ENCODE measurements around the gene CLN5.
"Not testable (repeated sequence)": the region's sequence is repeated elsewhere in the genome, so short reads cannot be mapped to it uniquely, and the experiment has no call there.

CLN5 gene

DNA sequence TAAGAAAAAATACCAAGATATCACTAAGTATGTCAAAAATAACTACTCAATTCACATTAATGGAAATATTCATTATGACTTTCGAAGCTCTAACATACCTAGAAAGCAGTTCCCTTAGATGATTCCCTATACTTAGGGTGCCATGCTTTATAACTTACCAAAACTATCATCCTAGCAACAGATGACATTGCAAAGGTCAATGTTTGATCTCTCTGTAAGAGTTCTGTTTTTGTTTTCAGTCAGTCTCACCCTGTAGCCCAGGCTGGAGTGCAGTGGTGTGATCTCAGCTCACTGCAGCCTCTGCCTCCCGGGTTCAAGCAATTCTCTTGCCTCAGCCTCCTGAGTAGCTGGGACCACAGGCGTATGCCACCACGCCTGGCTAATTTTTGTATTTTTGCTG lies 16.5 kb downstream of the CLN5 start:
- H3K9ac ChIP-seq (ENCODE audit: low read depth, low read length); H3K27me3 ChIP-seq (ENCODE audit: control insufficient read depth, insufficient read depth, low read length); H3K4me3 ChIP-seq (ENCODE audit: low read depth, low read length); H3K9me3 ChIP-seq (ENCODE audit: control insufficient read depth, insufficient read depth, low read length); H3K36me3 ChIP-seq (ENCODE audit: control insufficient read depth, insufficient read depth, low read length); H3K4me1 ChIP-seq (ENCODE audit: control insufficient read depth, insufficient read depth, low read length): not testable (repeated sequence)

DNA sequence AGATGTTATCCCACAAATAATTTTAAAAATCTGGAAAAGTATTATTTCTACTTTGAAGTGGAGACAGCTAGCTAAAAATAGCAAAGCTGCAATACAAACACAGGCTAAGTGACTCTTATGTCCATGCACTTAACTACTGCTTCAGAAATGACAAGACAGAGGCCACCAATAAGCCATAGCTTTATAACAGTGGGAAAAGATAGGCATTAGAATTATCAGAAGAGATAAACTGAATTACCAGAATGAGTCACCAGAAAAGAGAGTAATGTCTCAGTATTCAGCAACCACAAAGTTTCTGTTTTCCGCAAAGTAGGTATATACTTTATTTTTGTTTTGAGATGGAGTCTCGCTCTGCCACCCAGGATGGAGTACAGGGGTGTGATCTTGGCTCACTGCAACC lies 17.1 kb downstream of the CLN5 start:
- H3K36me3 ChIP-seq (ENCODE audit: control insufficient read depth, insufficient read depth, low read length), result peaks cover 8% of the 10 kb centered on the region
- H3K27me3 ChIP-seq (ENCODE audit: control insufficient read depth, insufficient read depth, low read length), result no peaks in the 10 kb centered on the region
- H3K9me3 ChIP-seq (ENCODE audit: control insufficient read depth, insufficient read depth, low read length), result no peaks in the 10 kb centered on the region

DNA sequence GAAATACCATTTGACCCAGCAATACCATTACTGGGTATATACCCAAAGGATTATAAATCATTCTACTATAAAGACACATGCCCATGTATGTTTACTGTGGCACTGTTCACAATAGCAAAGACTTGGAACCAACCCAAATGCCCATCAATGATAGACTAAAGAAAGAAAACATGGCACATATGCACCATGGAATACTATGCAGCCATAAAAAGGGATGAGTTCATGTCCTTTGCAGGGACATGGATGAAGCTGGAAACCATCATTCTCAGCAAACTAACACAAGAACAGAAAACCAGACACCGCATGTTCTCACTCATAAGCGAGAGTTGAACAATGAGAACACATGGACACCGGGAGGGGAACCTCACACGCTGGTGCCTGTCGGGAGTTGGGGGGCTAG lies 17.8 kb downstream of the CLN5 start:
- not testable (repeated sequence) for H3K9me3 ChIP-seq (ENCODE audit: control insufficient read depth, insufficient read depth, low read length); H3K27me3 ChIP-seq (ENCODE audit: control insufficient read depth, insufficient read depth, low read length); H3K4me1 ChIP-seq (ENCODE audit: control insufficient read depth, insufficient read depth, low read length); H3K9ac ChIP-seq (ENCODE audit: low read depth, low read length); H3K4me3 ChIP-seq (ENCODE audit: low read depth, low read length)
- H3K36me3 ChIP-seq (ENCODE audit: control insufficient read depth, insufficient read depth, low read length), result peaks cover 14% of the 10 kb centered on the region

More for the DNA sequence above, 17.1 kb downstream of the CLN5 start:
- H3K4me1 ChIP-seq (ENCODE audit: control insufficient read depth, insufficient read depth, low read length), result no peaks in the 10 kb centered on the region
- H3K4me3 ChIP-seq (ENCODE audit: low read depth, low read length), result no peak overlapping the region
- no peak overlapping the region for H3K9ac ChIP-seq (ENCODE audit: low read depth, low read length)

DNA sequence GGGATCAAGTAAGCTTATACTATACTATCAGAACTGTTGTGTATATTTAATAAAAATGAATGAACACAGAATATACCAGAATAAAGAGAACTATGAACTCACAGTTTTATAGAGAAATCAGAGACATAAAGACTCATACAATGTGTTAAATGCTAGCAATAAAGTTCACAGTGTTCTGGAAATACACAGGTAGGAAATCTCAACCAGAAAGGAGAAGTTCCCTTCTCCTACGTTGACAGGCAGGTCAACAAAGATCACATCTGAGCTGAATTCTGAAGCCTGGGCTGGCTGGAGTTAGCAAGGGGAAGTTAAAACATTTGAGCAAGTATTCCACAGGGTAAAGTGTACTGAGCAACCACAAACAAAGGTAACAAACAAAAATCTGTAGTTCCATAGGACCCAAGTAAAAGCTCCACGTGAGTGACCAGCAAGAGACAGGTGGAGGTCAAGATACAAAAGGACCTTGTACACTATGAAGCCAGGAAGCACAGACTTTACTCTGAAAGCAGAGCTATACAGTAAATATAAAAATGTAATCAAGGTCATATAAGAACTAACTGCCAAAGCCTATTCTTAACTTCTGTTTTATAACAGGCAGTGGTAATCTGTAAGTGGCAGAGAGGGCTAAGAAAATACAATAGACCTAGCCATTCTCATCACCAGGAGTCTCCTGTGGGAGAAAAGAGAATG lies 22.1 kb downstream of the CLN5 start:
- H3K9me3 ChIP-seq (ENCODE audit: control insufficient read depth, insufficient read depth, low read length), result no peaks in the 10 kb centered on the region
- peaks cover 19% of the 10 kb centered on the region for H3K36me3 ChIP-seq (ENCODE audit: control insufficient read depth, insufficient read depth, low read length)
- H3K4me1 ChIP-seq (ENCODE audit: control insufficient read depth, insufficient read depth, low read length), result no peaks in the 10 kb centered on the region
- H3K27me3 ChIP-seq (ENCODE audit: control insufficient read depth, insufficient read depth, low read length), result no peaks in the 10 kb centered on the region
- no peak overlapping the region for H3K9ac ChIP-seq (ENCODE audit: low read depth, low read length)
- no peak overlapping the region for H3K4me3 ChIP-seq (ENCODE audit: low read depth, low read length)

DNA sequence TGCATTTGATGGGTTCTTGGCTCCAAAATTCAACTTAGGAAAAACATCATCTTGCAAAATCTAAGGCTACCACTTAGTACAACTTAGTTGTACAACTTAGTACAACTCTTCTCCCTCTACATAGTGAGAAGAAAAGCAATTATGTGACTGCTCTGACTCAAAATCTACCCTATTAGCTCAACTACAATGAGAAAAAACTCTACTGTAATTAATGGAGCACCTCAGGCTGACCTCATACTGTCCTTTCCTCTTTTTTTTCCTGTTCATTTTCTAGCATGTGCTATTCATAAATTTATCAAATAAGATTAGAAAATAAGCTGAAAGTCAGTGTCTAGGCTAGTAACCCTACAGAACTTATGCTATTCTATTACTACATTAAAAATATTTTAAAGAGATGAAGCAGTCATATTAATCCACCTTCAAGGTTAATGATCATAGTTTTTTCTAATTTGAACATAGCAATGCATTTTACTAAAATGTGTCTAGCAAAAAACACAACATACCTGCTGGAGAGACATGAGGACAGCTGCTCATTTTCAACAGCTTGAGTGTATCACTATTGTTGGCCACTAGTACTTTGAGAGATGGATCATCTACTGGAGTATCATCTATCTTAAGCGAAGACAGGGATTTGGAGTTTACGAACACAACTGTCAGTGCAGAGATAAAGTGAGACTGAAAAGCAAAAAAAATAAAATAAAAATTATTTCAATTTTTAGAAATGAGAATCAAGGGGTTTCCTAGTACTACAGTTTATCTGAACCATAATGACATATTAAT lies 23.2 kb downstream of the CLN5 start:
- no peaks in the 10 kb centered on the region for H3K9me3 ChIP-seq (ENCODE audit: control insufficient read depth, insufficient read depth, low read length)
- no peaks in the 10 kb centered on the region for H3K4me1 ChIP-seq (ENCODE audit: control insufficient read depth, insufficient read depth, low read length)
- H3K9ac ChIP-seq (ENCODE audit: low read depth, low read length), result no peak overlapping the region
- H3K36me3 ChIP-seq (ENCODE audit: control insufficient read depth, insufficient read depth, low read length), result peaks cover 19% of the 10 kb centered on the region
- H3K4me3 ChIP-seq (ENCODE audit: low read depth, low read length), result no peak overlapping the region
- no peaks in the 10 kb centered on the region for H3K27me3 ChIP-seq (ENCODE audit: control insufficient read depth, insufficient read depth, low read length)

DNA sequence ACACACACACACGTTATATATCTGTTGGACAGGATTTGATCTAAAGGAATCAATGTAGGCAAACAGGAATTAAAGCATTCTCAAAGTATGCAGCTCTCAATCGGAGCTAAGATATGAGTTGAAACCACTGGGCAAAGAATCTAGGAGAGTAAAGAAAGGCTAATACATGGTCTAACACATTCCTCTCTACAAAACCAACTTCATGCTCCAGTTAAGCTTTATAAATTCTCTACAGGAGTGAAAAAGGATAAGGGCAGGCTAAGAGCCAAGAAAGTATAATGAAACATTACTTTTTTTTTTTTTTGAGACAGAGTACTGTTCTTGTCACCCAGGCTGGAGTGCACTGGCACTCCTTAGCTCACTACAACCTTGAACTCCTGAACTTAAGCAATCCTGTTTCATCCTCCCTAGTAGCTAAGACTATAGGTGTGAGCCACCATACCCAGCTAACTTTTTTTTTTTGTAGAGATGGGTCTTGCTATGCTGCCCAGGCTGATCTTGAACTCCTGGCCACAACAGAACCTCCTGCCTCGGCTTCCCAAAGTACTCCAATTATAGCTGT lies 24.5 kb downstream of the CLN5 start:
- Histone ChIP-seq H3K4me1 (ENCODE audit: control insufficient read depth, insufficient read depth, low read length) (no peaks in the 10 kb centered on the region), H3K9ac (ENCODE audit: low read depth, low read length) (no peak overlapping the region), H3K27me3 (ENCODE audit: control insufficient read depth, insufficient read depth, low read length) (no peaks in the 10 kb centered on the region), H3K4me3 (ENCODE audit: low read depth, low read length) (no peak overlapping the region), H3K9me3 (ENCODE audit: control insufficient read depth, insufficient read depth, low read length) (no peaks in the 10 kb centered on the region), H3K36me3 (ENCODE audit: control insufficient read depth, insufficient read depth, low read length) (peaks cover 18% of the 10 kb centered on the region)

DNA sequence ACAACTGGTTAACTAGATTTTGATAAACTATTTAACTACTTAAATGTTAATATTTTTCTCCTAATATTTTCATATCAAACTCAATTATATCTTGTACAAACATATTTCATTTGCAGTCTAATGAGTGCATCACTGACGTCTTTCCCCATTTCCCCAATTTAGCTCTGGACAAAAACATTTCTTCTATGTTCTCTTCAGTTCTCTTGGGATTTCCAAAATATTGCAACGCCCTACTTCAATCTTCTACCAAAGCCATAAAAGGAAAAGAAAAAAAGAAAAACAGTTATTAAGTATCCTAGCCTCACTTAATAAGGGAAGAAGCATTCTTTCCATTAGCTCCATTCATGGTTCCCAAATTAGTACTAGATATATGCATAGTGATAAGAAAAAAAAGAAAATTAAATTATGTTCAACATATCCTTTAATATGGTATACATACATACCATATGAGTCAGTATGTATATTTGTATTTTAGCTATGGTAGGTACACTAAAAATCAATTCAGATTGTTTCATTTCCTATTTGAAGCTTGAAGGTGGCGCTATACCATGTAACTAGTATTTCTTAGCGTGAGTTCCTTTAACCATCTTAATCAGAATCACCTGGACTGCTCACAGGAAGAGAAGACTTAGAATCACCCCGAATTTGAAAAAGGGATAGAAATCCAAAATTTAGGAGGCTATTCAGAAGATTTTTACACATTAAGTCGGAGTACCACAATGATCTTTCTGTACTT lies 25.2 kb downstream of the CLN5 start:
- no peaks in the 10 kb centered on the region for H3K4me1 ChIP-seq (ENCODE audit: control insufficient read depth, insufficient read depth, low read length)
- H3K9ac ChIP-seq (ENCODE audit: low read depth, low read length), result no peak overlapping the region
- H3K4me3 ChIP-seq (ENCODE audit: low read depth, low read length), result no peak overlapping the region
- peaks cover 15% of the 10 kb centered on the region for H3K36me3 ChIP-seq (ENCODE audit: control insufficient read depth, insufficient read depth, low read length)
- H3K27me3 ChIP-seq (ENCODE audit: control insufficient read depth, insufficient read depth, low read length), result no peaks in the 10 kb centered on the region
- no peaks in the 10 kb centered on the region for H3K9me3 ChIP-seq (ENCODE audit: control insufficient read depth, insufficient read depth, low read length)

DNA sequence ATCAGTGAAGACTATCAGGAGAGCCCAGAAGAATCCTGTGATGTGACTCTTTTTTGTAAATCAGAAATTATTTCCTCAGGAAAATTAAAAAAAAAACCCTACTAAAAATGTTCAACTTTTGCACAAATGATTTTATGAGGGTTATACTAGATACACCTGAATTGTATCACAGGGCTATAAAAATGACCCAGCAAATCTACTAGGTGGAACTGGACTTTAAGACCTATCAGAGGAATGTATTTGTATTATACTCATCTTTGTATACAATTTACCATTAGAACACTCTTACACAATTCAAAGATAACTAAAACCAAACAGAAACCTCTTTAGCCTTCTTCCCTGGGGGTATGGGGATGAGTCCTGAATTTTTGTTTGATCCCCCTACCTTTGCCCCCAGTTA lies 27.9 kb downstream of the CLN5 start:
- no peak overlapping the region for H3K9ac ChIP-seq (ENCODE audit: low read depth, low read length)
- H3K4me1 ChIP-seq (ENCODE audit: control insufficient read depth, insufficient read depth, low read length), result no peaks in the 10 kb centered on the region
- no peaks in the 10 kb centered on the region for H3K27me3 ChIP-seq (ENCODE audit: control insufficient read depth, insufficient read depth, low read length)
- H3K4me3 ChIP-seq (ENCODE audit: low read depth, low read length), result no peak overlapping the region
- H3K36me3 ChIP-seq (ENCODE audit: control insufficient read depth, insufficient read depth, low read length), result peaks cover 5% of the 10 kb centered on the region
- no peaks in the 10 kb centered on the region for H3K9me3 ChIP-seq (ENCODE audit: control insufficient read depth, insufficient read depth, low read length)

DNA sequence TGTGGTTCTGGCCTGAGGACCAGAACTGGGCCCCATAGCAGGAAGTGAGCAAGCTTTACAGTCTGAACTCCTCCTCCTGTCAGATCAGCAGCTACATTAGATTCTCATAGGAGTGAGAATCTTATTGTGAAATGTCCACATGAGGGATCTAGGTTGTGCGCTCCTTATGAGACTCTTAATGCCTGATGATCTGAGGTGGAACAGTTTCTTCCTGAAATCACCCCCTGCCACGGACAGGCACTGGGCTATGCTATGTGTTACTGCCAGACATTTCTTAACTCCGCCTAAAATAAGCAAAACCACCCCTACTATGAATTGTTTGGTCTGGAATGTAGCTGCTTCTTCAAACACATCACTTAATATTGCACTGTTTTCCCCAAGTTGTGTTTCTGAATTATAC lies 30.5 kb downstream of the CLN5 start:
- Histone ChIP-seq H3K4me1 (ENCODE audit: control insufficient read depth, insufficient read depth, low read length) (peaks cover 3% of the 10 kb centered on the region), H3K9me3 (ENCODE audit: control insufficient read depth, insufficient read depth, low read length) (no peaks in the 10 kb centered on the region), H3K27me3 (ENCODE audit: control insufficient read depth, insufficient read depth, low read length) (no peaks in the 10 kb centered on the region), H3K9ac (ENCODE audit: low read depth, low read length) (no peak overlapping the region), H3K36me3 (ENCODE audit: control insufficient read depth, insufficient read depth, low read length) (no peaks in the 10 kb centered on the region), H3K4me3 (ENCODE audit: low read depth, low read length) (no peak overlapping the region)

DNA sequence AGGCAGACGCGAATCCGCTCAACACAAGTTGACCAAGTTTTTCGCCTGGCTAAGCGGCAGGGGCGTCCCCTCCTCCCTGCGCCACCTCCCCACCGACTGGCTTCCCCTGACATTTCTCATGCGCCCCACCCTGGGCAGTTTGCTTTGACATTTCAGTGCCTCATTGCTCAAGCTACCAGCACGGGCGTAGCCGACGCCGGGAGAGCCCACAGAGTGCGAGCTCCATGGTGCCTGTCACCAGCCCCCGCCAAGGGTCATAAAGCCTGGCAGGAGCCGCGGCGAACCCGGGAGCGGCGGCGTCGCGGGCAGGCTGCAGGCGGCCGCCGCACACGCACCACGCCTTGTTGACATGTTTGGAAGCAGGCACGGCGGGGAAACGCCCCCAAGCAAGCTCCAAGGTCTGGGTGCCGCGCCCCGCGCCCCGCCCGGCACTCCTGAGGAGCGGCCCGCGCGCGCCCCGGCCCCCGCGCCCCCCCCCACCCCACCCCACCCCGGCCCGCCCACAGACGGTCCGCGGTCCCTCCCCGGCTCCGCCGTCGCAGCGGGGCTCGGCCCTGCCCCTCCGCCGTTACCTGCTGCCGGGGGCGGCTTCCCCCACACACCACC lies 34.5 kb downstream of the CLN5 start:
- peak overlapping the region; percentile 72 for H3K4me3 ChIP-seq (ENCODE audit: low read depth, low read length)
- H3K9me3 ChIP-seq (ENCODE audit: control insufficient read depth, insufficient read depth, low read length), result no peaks in the 10 kb centered on the region
- no peaks in the 10 kb centered on the region for H3K27me3 ChIP-seq (ENCODE audit: control insufficient read depth, insufficient read depth, low read length)
- H3K9ac ChIP-seq (ENCODE audit: low read depth, low read length), result peak overlapping the region; percentile 80
- H3K4me1 ChIP-seq (ENCODE audit: control insufficient read depth, insufficient read depth, low read length), result peaks cover 9% of the 10 kb centered on the region
- H3K36me3 ChIP-seq (ENCODE audit: control insufficient read depth, insufficient read depth, low read length), result no peaks in the 10 kb centered on the region

DNA sequence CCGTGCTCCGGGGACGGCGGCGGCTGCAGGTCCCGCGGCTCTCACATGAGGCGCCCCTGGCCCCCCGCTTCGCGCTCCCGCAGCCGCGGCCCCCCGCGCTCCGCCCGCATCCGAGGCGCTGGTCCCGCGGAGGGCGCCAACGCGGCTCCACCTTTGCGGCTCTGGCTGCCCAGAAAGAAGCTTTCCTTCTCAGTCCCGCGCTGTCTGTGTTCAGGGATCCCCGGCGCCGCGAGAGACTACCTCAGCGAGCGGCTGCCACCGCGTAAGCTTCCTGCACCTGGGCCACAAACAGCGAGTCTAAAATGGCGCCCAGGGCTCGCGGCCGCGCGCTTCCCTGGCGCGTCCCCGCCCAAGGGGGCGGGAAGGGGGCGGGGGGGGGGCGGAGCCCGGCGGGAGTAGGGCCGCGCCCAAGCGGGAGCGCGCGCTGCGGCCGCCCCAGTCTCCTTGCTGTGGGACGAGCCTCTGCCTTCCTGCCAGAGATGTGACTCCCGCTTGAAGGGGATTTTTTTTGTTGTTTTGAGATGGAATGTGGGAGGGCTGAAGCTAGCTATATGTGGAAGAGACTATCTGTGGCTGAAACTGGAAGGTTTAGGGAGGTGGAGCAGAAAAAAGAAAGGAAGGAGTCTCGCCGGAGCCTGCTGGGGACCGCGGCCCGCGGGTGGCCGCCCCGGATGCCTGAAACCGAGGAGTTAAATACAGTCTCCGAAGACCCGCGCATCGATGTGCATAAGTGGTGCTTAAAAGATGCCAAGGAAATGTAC lies 35.2 kb downstream of the CLN5 start, which contains the start of gene FBXL3:
TSS of gene FBXL3 (minus strand) at position 299 of the 761 bp plus-strand sequence. CDS start 5,299 bp downstream, outside the sequence.
- Histone ChIP-seq H3K4me3 (ENCODE audit: low read depth, low read length) (peak within 1 kb of the TSS; percentile 72), H3K27me3 (ENCODE audit: control insufficient read depth, insufficient read depth, low read length) (no peaks in the 10 kb centered on the region), H3K9ac (ENCODE audit: low read depth, low read length) (peak within 1 kb of the TSS; percentile 80), H3K9me3 (ENCODE audit: control insufficient read depth, insufficient read depth, low read length) (no peaks in the 10 kb centered on the region), H3K36me3 (ENCODE audit: control insufficient read depth, insufficient read depth, low read length) (no peaks in the 10 kb centered on the region), H3K4me1 (ENCODE audit: control insufficient read depth, insufficient read depth, low read length) (peaks cover 9% of the 10 kb centered on the region)

Measured in iPS-15b (cell line).